ENCODE measurements around the gene CYP2A6.
"Not testable (repeated sequence)": the region's sequence is repeated elsewhere in the genome, so short reads cannot be mapped to it uniquely, and the experiment has no call there.

CYP2A6 gene

GRCh38 chr19:40818480-40819399 lies 31.5 kb downstream of the CYP2A6 start:
- not testable (repeated sequence) for FAIRE-seq

DNA sequence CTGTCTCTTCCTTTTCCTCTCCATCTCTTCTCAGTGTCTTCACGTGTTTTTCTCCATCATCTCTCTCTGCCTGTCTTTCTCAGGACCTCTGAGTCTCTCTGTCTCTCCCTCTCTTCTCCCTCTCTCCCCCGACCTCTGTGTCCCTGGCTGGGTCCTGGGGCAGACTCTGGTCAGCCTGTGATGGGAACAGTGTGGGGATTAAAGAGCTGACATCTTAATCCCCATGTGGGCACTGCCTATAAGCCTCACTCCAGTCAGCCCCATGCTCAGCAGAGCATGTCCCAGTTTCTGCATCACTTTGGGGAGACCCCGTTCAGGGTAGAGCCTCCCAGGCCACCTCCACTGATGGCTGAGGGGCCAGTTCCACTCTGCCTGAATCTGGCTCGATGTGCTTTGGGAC lies 35.0 kb downstream of the CYP2A6 start:
- no peak for FAIRE-seq

GRCh38 chr19:40813182-40813581 lies 37.1 kb downstream of the CYP2A6 start:
- no peak for FAIRE-seq

DNA sequence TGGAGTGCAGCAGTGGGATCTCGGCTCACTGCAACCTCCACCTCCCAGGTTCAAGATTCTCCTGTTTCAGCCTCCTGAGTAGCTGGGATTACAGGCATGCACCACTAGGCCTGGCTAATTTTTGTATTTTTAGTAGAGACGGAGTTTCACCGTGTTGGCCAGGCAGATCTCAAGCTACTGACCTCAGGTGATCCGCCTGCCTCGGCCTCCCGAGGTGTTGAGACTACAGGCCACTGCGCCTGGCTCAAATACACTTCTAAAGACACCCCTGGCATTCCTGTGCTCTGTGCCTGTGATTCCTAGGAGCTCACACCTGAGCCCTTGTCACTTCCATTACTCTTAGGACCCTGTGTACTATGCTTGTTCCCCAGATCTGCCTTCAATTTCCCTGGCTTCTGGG lies 37.7 kb downstream of the CYP2A6 start:
- FAIRE-seq: not testable (repeated sequence)

DNA sequence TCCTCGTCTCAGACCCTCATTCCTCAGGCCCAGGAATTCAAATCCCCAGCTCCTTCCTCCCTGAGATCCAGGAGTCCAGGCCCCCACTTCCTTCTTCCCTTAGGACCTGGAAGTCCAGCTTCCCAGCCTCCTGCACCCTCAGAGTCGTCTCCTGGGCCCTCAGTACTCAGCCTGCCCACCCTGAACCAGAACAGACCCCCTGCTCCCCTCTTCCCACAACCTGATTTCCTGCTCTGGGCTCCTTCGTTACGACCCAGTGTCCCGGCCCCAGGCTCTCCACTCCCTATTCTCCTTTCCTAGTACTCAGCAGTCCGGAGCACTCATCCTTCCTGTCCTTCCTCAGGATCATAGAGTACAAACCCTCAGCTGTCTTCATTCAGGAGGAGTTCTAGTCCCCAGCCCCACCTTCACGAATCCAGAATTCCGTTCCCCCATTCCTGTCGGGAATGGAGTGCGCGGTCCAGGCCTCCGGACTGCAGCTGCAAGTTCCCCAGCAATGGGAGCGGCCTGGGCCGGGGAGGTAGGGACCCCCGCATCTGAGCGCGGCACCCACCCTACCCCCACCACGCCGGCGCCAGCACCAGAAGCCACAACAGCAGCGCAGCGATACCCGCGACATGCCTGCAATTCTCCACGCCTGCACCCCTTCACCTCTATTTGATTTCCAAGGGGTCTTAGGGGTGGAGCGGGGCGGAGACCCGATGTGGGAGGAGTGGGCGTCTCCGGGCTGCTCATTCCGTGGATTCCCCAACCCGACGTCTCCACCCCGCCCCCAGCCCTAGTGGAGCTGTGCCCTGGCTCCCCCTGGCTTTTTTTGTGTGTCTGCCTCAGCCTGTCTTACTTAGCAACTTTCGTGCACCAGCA lies 38.5 kb downstream of the CYP2A6 start:
- FAIRE-seq: no peak

- FAIRE-seq: peak; percentile 96
Observed at GRCh38 chr19:40810649-40811408, 39.4 kb downstream of the CYP2A6 start.

- FAIRE-seq: no peak
Observed at GRCh38 chr19:40810160-40810559, 40.1 kb downstream of the CYP2A6 start.

- no peak for FAIRE-seq
Observed at GRCh38 chr19:40809358-40810086, 40.7 kb downstream of the CYP2A6 start.

- FAIRE-seq: no peak
Observed at GRCh38 chr19:40808497-40808896, 41.8 kb downstream of the CYP2A6 start.

GRCh38 chr19:40808021-40808325 lies 42.3 kb downstream of the CYP2A6 start:
- FAIRE-seq: no peak

DNA sequence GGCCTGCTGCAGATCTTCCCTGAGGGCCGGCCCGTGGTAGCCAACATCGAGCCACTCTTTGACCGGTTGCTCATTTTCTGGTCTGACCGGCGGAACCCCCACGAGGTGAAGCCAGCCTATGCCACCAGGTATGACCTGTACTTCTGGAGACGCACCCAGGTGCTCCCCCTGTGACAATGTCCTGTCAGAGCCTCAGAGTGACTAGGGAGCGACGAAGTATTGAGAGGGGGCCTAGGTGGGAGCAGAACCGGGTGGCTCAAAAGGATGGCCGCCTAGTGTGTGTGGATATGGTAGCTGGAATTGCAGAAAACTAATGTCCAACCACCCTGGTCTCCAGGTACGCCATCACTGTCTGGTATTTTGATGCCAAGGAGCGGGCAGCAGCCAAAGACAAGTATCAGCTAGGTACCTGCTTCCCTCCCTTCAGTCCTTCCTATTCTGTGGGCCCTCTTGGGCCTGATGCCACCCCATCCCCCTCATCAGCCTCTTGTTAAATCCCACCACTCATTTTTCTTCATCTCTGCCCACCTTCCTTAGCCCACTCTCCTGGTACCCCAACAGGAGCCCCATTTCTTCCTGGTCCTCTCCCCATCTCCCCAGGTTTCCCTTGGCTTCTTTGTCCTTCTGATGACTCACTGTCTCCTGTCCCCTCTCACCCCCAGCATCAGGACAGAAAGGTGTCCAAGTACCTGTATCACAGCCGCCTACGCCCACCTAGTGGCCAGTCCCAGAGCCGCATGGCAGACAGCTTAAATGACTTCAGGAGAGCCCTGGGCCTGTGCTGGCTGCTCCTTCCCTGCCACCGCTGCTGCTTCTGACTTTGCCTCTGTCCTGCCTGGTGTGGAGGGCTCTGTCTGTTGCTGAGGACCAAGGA lies 42.9 kb downstream of the CYP2A6 start:
- no peak for FAIRE-seq

- FAIRE-seq: peak; percentile 62
Observed at GRCh38 chr19:40806423-40807146, 43.7 kb downstream of the CYP2A6 start.

- FAIRE-seq: no peak
Observed at GRCh38 chr19:40805258-40805868, 44.9 kb downstream of the CYP2A6 start.

GRCh38 chr19:40804783-40805242 lies 45.4 kb downstream of the CYP2A6 start:
- FAIRE-seq: no peak

GRCh38 chr19:40803857-40804782 lies 46.1 kb downstream of the CYP2A6 start:
- FAIRE-seq: no peak

DNA sequence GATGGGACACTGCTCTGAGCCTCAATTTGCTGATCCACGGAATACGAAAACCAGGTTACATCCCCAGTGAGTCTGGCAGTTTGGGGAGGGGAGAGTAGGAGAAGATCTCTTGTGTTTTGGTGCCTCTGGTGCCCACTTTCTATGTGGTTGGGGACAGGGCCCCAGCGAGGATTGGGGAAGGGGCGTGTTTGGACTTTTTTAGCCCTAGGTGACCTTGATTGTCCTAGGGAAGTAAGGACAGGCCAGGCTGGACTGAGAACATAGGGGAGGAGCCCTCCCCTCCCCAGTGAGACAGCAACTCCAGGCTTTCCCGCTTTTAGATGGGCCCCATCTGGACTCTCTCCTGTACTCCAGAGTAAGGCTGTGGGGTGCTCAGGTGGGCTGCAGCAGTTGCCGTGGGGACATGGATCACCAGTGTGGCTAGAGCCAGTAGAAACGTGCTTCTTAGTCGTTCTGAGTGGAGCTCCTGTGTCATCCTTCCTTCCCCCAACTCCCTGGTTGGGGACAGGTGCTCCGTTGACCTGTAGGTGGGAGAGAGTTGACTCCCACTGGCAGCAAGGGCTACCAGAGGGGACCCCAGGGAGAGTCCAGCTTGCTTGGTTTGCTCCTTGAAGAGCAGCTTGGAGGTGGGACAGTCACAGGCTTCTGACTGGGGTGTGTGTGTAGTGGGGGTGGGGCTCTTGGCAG lies 46.9 kb downstream of the CYP2A6 start:
- FAIRE-seq: no peak

DNA sequence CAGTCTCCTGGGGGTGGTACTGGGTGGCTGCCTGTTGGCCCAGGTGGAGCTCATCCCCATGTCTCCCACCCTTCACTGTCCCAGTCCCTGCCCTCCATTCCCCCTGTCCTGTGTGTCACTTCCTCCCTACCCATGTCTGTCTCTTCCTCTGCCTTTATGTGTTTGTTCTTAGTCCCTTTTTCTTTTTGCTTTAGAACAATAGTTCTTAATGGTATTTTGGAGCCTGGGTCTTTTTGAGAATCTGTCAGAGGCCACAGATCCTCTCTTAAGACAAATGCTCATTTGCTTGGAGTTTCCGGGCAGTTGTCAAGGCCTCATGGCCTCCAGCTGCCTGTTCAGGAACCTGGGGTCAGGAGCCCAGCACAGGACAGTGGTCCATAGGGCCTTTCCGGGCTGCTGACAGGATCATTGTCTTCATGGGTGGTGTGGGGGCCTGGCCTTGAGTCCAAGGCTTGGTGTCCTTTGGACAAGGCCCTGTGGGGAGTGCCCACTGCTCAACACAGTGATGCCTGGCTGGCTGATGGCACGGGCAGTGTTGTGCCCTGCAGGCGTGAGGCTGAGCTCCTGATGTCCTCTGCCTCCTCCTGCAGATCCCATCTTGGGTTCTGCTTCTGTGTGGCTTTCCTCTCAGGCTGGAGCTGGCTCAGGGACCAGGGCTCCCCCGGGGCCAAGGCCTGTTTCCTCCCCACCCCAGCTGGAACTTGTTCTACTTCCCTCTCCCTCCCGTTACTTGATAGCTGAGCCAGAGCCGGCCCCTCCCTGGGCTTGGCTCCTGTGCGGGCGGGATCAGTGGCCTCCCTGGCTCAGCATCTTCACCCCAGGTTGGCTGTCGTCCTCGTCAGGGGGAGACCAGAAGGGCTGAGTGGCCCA lies 47.7 kb downstream of the CYP2A6 start:
- FAIRE-seq: no peak
